Middle frontal gyrus (tissue), 1 donor: ENCODE data around the gene USF3.
A peak's percentile ranks its signal among the peaks of the same experiment; 100 is the strongest.

Experiments used
- DNase-seq: peaks from one replicate; pipeline ENCODE4 v3.0.0-alpha.2; 2015; ENCODE audit warnings: low spot score; ENCODE audit errors: extremely low spot score

Gene USF3

DNA sequence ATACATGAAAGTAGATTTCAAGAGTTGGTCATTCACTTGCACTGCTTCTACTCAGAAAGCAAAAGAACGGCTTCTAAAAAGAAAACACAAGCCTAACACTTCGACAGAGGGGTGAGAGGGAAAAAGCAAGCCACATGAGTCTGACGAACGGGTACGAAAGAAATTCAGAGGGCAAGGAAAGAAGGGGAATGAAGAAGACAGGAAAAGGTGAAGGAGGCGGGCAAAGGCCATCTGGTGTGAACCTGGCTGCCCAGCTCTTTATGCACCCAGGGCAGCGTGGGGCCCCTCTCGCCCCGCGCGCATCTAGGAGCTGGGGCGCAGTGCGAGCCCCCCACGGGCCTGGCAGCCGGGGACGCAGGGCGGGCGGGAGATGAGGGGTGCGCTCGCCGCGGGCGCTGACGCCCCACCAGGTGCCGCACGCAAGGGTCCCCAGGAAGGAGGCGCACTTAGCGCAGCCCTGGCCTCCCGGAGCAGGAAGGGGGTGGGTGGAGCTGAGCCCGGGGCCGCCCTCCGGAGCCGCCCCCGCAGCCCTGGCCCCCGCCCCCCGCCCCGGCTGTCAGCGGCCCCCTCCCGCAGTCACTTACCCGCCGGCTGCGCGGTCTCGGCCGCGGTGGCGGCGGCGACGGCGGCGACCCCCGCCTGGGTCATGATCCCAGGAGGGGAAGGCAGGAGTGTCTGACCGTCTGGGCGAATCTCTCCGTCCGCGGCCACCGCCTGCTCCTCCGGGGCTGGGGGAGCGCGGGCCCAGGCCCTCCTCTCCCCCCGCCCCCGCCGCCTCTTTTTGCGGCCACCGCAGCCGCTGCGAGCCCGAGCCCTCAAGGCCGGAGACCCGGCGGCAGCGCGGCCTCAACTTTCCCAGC is at the start of gene USF3:
TSS of gene USF3 (minus strand) at position 857 of the 860 bp plus-strand sequence. CDS start 21,764 bp downstream, outside the sequence.
- DNase-seq = no peak

- peak; percentile 77 for DNase-seq
These were observed 49.5 kb upstream of the USF3 start, which contains the start of gene NAA50 for GRCh38 chr3:113745756-113746547. Gene NAA50, minus strand, starts transcription at chr3:113746249. Its CDS starts 300 bp downstream, at chr3:113745949.

DNA sequence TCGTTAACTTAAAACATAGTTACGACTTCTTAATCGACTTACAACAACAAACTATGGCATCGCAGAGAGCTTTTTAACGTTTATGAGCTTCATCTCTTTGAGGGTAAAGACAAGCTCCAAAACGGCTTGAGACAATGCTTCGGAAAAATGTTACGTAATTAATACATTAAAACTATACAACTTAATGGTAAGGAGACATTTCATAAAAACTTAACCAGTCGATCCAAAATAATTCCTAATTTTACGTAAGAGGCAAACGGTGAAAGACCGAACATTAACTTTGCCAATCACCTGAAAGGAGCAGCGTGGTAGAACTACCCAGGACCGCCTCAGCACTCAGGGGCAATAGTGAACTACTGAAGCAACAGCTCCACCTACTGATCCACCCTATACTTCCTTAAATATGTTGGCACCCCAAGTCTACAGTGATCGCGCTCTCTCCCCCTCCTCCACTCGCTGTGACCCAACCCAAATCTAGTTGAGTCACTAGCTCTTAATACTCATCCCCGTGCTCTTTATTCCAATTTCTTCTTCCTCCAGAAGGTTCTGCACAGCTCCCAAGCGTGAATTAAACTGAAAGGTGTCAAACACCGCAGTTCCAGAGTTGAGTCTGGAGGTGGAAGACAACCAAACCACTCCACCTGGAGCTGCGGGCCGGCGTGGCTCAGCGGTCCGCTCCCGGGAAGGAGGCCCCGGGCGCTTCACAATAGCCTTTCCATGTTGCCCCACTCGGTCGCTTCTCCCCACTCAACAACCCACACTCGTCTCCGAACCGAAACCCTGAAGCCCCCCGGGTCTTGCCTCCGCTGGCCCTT is 48.7 kb upstream of the USF3 start:
- DNase-seq = no peak

DNA sequence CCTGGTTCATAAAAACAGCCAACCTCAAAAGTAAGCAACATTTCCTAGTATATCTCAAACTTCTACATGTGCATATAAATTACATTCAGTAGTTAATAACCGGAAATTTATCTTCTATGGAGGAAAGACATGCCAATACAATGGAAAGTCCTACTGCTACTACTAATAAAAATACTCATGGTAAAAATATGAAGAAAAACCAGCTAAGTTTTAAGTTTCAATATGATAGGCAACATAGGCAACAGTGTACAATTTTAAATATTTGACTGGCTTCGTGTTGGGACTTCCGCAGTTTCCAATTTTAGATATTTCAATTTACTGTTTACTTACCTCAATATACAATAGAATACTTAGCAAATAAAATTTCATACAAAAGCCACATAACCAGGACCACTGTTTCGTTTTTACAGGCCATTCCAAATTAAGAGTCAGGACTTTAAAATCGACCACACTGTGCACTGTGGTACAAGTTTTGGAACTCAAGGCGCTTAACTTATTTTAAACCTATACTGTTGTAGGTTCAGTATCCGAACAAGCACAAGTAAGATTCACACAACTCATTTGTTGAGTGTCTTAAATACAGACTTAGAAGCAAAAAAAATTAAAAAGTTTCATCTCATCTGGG is 46.7 kb upstream of the USF3 start:
- DNase-seq = no peak

DNA sequence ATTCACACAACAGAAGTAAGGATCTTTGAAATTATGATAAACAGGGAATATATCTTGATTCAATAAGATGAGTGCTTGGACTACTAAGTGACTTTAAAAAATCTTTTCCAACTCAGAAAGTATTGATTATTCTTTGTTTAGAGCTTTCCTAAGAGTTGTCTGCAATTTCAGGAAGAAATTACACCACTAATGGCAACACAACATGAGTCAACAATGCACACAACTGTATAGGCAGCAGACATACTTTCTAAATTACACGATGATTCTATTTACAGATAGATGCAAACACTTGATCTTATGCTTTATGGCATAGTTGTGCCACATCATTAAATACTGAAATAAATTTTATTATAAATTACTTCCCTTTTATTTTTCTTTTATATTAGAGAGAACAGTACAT is 45.2 kb upstream of the USF3 start:
- no peak for DNase-seq

DNA sequence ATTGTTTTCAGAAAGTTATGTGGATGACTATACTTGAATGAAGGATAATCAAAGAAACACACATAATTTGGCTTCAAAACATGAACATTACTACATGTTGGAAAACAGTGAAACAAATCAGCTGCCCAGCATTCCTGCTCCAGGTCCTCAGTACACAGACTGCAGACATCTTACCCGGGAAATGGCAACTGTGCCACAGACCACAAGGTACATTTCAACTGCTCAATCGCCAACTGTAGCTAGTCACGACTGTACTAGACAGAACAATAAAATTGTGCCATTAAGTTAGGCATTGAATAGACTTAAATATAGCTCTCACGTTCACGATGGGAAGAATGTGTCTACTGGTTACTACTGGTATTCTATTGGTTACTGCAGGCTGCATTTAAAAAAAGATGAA is 44.6 kb upstream of the USF3 start:
- DNase-seq = no peak

GRCh38 chr3:113736548-113737089 is 40.2 kb upstream of the USF3 start:
- DNase-seq = peak; percentile 11

DNA sequence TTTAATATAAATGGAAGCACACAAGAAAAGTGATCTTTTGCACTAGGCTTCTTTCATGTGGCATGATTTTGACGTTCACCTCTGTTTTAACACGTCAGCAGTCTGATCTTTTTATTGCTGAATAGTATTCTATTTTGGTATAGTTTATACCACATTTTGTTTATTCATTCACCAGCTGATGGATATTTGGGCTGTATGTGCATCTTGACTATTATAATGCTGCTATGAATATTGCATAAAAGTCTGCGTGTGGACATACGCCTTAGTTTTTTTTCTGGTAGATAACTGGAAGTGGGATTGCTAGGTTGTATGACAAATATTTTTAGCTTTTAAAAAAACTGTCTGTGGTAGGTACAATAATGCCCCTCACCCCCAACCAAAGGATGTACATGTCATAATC is 35.3 kb upstream of the USF3 start:
- DNase-seq = no peak

DNA sequence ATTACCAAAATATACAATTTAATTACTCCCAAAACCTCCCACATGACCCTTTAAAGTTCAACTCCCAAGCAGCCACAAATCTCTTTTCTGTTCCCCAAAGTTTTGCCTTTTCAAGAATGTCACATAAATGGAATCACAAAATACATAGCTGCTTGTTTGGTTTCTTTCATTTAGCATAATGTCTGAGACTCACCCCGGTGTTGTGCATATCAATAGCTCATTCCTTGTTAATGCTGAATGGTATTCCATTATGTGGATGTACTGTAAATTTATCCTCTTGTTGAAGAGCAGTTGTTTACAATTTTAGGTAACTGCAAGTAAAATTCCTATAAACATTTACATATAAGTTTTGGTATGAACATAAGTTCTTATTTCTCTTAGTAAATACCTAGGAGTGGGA is 34.1 kb upstream of the USF3 start:
- DNase-seq = no peak

GRCh38 chr3:113728661-113729060 is 32.2 kb upstream of the USF3 start:
- no peak for DNase-seq

- DNase-seq = no peak
These were observed 25.2 kb upstream of the USF3 start for GRCh38 chr3:113721636-113722035.

DNA sequence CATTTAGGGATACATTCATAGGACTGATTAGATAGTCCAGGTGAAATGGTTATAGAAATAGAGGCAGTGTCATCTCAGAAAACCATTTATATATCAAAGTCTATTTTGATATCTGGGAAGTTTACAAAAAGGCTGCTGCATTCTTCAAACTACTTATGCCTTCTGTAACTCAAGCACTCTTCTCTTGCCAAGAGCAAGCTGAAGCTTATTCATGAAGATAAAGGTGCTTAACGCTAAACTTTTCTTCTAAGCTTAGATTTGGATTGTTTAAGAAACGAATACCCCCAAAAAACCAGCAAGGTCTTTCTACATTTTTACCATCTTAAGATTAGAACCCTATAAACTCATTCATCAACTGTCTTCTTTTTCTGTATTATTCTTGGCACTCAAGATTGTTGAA is 23.3 kb upstream of the USF3 start:
- no peak for DNase-seq

DNA sequence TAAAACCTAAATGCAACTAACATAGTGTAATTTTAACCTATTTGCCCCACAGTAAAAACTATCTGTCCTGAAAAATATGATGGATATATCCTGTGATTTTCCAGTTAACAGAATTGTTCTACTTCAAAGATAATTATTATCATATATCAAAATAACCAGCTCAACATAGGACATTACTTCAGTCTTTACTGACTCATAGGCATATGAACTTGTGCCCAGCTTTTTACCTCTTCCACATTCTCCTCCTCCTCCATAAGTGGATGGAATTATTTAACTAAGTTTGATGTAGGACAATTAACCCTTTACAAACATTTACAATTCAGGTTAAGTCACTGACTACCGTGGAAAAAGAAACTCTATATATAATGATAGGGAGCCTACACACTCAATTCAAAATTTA is 22.9 kb upstream of the USF3 start:
- DNase-seq = no peak

DNA sequence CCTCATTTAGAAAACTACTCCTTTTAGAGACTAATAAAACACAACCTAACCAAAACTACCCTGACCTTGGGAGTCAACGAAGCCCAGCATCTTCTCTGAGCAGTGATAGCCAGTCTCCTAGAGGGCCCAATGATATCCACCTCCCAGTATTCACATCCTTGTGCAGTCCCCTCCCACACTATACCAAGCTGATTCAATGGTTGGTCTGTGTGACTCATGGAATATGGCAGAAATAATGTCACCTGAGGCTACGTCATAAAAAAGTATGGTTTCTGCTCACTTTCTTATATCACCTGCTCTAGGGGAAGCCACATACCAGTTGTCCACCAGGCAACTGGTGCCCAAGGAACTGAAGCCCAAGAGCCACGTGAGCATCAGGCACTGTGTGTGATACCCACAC is 21.4 kb upstream of the USF3 start:
- DNase-seq = no peak

DNA sequence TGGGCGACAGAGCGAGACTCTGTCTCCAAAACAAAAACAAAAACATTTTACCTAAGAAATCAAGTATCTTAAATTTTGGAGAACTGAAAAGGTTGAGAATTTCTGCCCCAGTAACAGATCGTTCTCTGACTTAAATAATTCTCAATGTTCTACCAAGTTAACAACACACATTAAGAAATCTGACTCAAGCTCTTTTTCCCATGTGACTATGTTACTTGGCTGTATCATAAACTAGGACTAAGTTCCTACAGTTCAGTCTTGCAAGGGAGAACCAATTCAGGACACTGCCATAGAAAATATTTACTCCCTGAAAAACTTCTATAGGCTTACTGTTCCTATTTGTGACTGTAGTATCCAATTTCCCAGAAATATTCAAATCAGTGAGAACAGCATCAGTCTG is 20.9 kb upstream of the USF3 start:
- DNase-seq = no peak

- DNase-seq = no peak
These were observed 18.3 kb upstream of the USF3 start for GRCh38 chr3:113714702-113715101.

- no peak for DNase-seq
These were observed 15.7 kb upstream of the USF3 start for GRCh38 chr3:113712129-113712528.

DNA sequence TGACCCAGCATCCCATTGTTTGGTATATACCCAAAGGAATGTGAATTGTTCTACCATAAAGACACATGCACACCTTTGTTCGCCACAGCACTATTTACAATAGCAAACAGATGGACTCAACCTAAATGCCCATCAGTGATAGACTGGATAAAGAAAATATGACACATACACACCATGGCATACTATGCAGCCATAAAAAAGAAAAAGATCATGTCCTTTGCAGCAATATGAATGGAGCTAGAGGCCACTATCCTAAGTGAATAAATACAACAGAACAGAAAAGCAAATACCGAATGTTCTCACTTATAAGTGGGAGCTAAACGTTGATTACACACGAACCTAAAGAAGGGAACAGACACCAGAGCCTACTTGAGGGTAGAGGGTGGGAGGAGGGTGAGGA is 11.4 kb upstream of the USF3 start:
- DNase-seq = no peak

DNA sequence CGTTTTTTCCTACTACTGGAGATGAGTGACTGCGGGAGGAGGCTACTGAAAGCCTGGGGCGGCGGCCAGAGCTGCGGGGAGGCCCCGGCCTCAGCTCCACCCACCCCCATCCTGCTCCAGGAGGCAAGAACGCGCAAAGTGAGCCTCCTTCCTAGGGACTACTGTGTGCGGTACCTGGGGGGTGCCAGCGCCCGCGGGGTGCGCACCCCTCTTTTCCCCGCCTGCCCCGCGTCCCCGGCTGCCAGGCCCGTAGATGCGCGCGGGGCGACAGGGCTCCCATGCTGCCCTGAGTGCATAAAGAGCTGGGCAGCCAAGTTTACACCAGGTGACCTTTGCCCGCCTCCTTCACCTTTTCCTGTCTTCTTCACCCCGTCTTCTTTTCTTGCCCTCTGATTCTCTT is 2.5 kb upstream of the USF3 start:
- no peak for DNase-seq

- DNase-seq = no peak
These were observed 1.8 kb upstream of the USF3 start for GRCh38 chr3:113698213-113698742.
